ENCODE data around the gene RASAL1.

- TF ChIP-seq POLR2AphosphoS5 (IDR thresholded peaks at IDR 0.05): no peak
- no peak for TF ChIP-seq CTCF (IDR thresholded peaks at IDR 0.05 in 8 of 11, conservative IDR thresholded peaks at IDR 0.05 in 3 of 11)
Measured at GRCh38 chr12:113077057-113077858, 58.3 kb downstream of the RASAL1 start.
